Stimulated activated CD4-positive, alpha-beta T cell treated with anti-CD3 and anti-CD28 coated beads, Interleukin-1b, Interleukin-23, amount 100 ng/mL, for 4 hours (primary cell): Measurements from ENCODE around the gene POLR3K.
"Not testable (repeated sequence)": the region's sequence is repeated elsewhere in the genome, so short reads cannot be mapped to it uniquely, and the experiment has no call there.

Source experiments
- DNase-seq, 2 donors: peaks; one replicate each; pipeline ENCODE4 v3.0.0-alpha.2; 2020; ENCODE audit warnings: low read depth in 2 of 2

Gene POLR3K

DNA sequence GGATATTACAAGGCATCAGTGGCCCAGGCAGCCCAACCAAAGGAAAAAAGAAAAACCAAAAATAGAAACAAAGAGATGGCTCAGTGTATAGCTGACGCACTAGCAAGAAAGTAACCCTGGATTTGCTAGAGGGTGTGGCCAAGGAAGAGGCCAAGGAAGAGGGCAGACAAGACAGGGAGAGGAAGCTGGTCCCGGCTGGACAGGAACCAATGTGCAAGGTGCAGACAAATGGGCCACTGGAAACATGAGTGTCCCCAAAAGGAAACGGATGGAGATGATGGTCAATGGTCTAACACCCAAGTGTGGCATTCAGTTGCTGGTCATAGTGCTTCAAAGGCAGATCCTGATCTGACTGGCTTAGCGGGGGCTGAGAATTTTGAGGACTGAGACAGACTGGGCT lies 10.7 kb downstream of the POLR3K start:
- no peak for DNase-seq

DNA sequence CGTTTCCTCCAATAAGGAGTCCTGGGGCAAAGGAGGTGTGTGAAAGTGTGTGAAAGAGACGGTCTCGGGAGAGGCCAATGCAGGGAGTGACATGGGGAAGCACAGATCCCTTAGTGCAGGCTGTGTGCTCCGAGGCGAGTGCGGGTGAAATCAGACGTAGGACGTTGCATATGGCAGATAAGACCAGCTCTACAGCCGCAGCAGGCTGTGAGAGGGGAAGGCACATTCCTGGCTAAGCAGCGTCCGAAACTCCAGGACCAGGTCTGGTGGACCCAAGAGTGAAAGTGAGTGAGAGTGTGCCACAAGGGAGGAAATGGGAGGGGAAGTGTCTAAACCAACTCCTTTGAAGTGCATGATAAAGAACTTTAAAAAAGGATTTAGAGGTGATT lies 11.3 kb downstream of the POLR3K start:
- no peak for DNase-seq

DNA sequence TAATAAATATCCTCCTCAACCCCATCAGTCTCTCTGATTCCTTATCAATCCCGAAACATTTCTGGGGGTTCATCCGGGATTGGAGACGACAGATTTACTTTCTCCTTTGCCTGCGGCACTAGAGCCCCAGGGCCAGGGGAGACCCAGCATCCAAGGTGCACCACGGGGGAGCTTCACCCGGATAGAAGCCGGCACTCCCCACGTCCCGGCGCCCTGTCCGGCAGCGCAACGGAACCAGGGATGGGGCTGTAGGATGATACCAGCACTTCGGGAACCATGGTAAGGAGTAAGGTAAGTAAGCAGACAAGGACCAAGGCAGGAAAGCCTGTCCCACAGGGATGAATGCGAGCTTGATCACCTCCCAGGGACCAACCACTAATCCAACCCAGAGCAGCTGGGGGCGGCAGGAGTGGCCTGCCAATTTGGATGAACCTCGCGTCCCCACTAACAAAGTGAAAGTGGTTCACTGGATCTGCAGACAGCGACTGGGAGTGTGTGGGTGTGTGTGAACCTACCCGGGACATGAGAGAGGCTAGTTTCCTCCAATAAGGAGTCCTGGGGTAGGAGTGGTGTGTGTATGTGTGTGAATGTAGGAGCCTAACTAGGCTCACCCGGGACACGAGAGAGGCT lies 11.9 kb downstream of the POLR3K start:
- no peak for DNase-seq

DNA sequence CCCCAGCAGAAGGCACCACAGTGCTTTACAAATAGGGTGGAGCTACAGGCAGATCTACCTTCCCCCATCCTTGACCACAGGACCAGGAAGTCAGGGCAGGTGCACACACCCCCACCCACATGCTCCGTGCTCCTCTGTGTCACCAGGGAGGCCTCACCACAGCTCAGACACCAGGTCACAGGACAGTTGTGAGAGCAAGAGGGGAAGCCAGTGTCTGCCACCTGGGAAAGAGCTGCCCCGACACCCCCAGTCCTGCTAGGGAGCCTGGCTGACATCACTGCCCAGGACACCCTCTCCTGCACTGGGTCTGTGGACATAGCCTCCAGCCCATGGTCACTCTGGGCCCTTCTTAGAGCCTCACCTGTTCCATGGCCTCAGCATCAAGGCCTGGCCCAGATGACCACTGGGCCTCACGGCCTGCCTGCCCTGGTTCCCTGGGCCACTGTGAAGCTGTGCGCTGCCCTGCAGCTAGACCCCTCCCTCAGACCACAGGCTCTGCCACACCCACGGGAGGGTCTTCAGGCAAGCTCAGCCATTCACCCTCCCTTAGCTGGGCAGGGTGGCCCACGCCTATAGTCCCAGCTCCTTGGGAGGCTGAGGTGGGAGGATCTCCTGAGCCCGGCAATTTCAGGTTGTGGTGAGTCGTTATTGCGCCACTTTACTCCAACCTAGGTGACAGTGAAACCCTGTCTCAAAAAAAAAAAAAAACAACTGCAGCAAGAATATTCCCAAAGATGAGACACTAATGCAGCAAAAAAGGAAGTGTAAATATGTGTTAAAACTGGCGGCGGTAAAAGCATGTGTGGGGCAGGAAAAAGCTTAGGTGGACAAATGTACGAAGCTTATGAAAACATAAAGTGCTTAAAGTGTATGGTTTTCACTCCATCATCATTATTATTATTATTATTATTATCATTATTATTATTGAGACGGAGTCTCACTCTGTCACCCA lies 14.2 kb downstream of the POLR3K start:
- DNase-seq = no peak

DNA sequence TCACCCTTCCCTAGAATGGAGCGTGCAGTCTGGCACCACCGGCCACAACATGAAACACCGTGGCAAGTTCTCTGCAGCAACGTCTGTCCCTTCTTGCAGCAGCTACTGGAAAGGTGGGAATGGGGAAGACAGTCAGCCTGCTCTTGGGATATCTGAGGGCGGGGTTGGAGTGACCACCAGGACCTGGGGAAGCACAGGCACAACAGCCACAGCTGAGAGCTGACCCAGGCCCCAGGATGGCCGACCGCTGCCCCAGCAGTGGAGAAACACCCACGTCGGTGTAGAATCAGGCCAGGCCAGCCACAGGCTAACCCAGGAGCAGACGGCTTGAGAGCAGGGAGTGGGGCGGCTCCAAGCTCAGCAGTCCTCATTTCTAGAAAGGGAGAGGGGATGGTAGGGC lies 15.2 kb downstream of the POLR3K start:
- DNase-seq = not testable (repeated sequence)

DNA sequence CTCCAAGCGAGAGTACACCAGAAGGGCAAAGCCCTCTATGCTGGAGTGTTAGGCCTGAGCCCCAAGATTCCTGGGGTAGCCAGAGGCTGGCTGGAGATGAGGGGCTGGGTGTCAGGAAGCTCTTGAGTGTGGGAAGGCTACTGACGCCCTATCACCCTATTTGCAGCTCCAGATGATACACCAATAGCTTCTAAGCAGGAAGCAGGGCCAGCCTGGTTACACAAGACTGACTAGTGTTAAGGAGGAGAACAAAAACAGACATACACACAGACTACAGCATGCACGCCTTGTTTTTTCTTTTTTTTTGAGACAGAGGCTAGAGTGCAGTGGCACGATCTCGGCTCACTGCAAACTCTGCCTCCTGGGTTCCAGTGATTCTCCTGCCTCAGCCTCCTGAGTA lies 15.9 kb downstream of the POLR3K start:
- DNase-seq = no peak

DNA sequence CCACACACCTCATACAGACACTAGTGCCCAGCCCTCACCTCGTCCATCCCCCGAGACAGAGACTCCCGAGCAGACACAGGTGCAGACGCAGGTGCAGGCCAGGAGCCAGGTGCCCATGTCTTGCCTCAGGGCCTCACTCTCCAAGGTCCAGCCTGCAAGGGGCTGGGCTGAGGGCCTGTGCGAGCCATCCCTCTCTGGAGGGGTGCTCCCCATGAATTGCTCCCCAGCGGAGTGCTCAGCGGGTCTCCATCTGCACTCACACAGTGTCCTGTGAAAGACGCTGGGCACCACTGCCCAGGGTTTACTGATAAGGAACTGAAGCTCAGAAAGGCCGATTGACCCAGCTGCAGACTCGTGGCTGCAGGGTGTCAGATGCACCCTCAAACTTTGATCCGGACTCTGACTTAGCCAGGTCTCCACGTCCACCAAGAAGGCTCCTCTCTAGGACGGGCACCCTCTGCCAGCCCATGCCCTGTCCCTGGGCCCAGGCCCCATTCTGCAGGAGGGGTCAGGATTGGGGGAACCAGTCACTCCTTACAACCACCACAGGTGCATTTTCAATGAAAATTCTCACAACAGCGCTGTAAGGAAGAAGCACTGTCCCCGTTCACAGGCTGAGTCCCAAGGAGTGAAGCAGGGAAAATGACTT lies 16.9 kb downstream of the POLR3K start:
- no peak for DNase-seq

DNA sequence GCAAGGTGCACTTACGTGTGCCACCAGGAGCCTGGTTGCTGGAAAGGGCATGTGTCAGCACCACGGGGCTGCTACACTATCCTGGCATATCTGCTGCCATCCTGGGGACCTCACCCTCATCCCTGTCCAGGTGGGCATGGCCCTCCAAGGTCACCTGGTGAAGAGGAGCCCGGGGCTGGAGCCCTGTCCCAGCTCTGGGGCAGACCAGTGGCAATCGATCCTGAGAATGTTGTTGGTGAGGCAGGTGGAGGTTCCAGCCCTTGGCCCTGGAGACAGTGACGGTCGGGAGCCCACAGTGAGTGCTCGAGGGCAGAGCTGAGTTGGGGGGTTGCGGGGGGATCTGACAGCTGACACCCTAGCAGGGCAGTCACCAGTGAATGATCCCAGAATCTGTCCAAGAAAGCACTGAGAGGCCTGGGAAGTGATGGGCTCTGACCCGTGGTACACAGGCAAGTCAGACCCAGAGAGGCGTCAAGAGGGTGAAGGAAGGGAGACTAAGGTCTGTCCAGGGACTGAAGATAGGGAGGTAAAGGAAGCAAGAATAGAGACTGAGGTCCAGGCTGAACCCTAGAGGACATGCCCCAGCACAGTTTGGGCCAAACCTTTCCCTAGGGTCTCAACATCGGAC lies 17.6 kb downstream of the POLR3K start:
- no peak for DNase-seq

DNA sequence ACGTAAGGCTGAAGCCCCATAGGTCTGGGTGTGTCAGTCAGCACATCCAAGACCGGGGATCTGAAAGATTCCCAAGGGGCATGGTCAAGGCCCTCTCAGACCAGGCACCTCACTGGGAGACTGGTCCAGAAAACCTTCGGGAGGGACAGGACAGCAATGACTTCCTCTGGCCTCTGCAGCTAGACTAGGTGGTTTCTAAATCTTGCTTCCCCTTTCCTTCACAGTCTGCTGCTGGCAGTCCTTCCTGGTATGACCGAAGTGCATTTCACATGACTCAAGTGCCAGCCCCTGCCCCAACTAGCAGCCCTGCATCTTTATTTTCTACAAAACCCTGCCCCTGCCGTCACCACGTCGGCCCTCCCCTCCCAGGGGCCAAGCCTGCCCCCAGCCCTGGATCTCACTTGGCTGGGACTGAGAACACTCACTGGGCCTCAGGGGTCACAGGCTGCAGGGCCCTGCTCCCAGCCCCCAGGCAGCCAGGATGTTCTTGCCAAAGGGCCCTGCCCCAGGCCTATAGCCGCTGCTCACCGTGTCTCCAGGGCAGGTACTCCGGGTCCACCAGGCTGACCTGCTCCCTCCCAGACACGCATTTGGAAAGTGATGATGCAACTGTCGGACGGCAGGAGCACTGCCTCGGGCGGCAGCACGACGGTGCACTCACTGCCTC lies 18.3 kb downstream of the POLR3K start:
- DNase-seq = no peak

DNA sequence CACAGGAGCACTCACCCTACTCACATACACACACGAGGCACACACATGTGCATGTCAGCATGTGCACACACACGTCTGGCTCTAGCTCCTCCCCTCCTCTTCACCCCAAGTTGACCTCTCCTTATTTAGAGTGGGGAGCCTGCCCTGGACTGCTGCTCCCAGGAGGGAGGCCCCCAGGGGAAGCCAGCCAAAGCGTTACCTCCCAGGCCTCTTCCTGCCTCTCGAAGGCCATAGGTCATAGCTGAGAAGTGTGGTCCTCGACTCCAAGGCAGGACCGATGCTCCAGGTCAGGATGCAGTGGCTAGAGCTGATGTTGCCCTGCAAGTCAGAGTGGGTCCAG lies 18.8 kb downstream of the POLR3K start:
- DNase-seq = no peak

DNA sequence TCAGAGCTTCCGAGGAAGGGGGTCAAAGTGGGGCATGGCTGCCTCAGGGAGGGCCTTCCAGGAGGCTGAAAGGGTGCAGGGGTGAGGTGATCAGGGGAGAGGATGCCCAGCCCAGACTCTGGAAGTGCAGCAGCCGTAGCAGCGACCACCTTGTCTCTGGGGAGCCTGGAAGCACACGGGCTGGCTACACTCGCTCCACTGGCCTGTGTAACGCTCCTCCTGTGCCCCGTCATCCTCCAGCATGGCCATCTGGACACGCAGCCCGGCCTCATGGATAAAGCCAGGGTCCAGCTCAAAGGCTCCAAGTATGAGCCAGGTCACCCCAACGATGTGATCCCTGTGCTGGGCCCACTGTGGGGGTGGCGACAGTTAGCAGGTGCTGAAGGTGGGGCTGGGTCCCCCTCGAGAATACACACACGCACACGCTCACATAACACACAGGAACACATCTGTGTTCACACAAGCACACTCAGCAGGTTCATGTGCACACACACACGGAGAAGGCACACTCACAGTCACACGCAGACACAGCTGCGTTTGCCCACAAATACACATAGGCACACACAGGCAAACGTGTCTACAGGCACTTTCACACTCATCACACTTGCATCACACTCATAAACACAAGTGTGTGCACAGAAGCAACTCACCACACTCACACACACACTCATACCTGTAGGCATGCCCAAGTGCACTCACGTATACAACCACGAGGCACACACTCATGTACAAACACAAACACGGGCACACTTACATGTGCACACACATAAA lies 19.3 kb downstream of the POLR3K start:
- no peak for DNase-seq

DNA sequence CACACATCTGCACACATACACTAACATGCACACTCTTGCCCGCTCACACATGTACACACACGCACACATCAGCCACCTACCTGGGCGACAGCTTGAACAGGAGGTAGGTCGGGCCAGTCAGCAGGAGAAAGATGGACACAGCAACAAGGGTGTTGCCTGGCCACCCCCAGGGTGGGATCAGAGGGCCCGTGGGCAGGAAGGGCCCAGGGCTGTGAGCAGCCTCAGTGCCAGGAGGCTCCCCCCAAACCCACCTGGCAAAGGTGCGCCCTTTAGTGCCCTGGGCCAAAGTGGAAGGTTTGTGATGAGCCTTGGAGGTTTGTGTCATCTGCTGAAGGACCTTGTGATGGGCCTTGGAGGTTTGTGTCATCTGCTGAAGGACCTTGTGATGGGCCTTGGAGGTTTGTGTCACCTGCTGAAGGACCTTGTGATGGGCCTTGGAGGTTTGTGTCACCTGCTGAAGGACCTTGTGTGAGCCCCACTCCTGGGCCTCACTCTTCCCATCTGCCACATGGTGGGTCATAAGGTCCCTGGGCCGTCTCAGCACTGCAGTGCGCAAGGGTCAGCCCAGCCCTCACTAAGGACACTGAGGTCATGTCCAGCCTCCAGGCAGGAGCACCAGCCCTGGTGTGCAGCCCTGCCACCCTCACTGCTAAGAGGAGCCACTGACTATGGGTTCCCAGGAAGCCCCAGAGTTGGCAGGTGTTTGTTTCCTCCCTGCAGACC lies 20.1 kb downstream of the POLR3K start:
- DNase-seq = not testable (repeated sequence)

DNA sequence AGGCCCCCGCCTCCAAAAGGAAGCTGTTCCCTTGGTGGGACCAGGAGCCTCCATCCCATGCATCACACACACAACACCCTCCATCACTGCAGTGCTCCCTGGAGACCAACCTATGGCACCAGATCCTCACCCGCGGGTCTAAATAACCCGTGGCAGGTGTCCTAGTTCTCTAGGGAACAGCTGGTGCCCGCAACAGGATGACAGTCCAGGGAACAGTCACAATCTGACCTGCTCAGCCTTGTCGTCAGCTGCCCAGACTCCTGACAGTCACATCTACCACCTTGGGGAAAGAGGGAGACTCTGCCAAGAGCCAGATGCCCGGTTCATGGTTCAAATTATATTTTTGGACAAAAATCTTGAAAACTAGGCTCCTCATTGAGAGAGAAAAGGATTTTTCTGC lies 22.8 kb downstream of the POLR3K start:
- DNase-seq = not testable (repeated sequence)

DNA sequence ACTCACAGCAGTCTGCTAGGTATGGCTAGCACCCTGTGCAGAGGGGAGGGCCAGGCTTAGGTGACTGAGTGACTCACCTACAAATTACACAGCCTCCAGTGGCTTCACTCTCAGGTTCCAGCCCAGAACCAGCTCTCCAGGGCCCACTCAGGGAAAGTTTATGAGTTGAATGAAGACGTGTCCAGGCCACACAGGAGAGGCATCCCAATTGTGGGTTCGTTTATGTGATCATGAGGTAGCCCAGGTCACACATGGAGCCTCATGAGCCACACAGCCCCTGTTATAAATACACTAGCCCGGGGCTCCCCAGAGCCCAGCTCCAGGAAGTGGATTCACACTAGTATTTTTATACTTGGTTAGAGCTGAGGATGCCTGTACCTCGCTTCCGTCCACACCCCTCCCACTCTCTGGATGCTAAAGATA lies 27.5 kb downstream of the POLR3K start:
- DNase-seq = not testable (repeated sequence)

DNA sequence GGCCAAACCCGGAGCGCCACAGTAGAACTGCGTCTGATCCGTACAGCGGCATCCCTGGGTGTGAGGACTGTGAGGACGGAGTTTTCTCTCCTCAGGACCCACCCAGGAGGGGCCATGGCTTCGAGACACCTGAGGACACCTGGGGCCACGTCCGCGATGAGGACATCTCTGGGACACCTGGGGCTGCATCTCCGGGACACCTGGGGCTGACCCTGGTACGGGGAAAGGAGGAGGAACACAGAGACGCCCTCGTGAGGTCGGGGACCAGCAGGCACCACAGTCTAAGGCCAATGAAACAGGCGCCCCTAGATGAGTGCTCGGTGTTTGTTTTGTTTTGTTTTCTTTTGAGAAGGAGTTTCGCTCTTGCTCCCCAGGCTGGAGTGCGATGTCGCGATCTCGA lies 29.3 kb downstream of the POLR3K start:
- DNase-seq = not testable (repeated sequence)

DNA sequence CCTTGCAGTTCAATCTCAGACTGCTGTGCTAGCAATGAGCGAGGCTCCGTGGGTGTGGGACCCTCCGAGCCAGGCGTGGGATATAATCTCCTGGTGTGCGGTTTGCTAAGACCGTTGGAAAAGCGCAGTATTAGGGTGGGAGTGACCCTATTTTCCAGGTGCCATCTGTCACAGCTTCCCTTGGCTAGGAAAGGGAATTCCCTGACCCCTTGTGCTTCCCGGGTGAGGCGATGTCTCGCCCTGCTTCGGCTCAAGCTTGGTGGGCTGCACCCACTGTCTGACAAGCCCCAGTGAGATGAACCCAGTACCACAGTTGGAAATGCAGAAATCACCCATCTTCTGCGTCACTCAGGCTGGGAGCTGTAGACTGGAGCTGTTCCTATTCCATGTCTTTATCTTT lies 32.5 kb downstream of the POLR3K start:
- not testable (repeated sequence) for DNase-seq

DNA sequence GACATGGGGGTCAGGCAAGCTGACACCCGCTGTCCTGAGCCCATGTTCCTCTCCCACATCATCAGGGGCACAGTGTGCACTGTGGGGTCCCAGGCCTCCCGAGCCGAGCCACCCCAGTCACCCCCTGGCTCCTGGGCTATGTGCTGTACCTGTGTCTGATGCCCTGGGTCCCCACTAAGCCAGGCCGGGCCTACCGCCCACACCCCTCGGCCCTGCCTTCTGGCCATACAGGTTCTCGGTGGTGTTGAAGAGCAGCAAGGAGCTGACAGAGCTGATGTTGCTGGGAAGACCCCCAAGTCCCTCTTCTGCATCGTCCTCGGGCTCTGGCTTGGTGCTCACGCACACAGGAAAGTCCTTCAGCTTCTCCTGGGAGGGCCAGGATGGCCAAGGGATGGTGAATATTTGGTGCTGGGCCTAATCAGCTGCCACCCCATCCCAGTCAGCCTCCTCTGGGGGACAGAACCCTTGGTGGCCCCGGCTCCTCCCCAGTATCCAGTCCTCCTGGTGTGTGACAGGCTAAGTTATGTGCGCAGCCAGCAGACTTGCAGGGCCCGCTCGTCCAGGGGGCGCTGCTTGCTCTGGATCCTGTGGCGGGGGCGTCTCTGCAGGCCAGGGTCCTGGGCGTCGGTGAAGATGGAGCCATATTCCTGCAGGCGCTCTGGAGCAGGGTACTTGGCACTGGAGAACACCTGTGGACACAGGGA lies 36.2 kb downstream of the POLR3K start:
- DNase-seq = not testable (repeated sequence)

DNA sequence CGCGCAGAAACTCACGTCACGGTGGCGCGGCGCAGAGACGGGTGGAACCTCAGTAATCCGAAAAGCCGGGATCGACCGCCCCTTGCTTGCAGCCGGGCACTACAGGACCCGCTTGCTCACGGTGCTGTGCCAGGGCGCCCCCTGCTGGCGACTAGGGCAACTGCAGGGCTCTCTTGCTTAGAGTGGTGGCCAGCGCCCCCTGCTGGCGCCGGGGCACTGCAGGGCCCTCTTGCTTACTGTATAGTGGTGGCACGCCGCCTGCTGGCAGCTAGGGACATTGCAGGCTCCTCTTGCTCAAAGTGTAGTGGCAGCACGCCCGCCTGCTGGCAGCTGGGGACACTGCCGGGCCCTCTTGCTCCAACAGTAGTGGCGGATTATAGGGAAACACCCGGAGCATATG lies 42.6 kb downstream of the POLR3K start:
- peak; percentile 72 to 77 for DNase-seq

DNA sequence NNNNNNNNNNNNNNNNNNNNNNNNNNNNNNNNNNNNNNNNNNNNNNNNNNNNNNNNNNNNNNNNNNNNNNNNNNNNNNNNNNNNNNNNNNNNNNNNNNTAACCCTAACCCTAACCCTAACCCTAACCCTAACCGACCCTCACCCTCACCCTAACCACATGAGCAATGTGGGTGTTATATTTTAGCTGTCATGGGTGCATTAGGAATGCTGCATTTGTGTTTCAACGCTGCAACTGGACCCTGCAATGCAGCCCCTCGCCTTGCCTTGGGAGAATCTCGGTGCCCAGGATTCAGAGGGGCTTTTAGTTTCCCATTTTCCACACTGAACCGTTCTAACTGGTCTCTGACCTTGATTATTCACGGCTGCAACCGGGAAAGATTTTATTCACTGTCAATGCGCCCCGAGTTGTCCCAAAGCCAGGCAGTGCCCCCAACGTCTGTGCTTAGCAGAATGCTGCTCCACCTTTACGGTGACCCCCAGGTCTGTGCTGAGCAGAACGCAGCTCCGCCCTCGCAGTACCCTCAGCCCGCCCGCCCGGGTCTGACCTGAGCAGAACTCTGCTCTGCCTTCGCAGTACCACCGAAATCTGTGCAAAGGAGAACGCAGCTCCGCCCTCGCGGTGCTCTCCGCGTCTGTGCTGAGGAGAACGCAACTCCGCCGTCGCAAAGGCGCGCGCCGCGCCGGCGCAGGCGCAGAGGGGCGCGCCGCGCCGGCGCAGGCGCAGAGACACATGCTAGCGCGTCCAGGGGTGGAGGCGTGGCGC lies 43.3 kb downstream of the POLR3K start:
- no peak for DNase-seq
